GM12891 (cell line): ENCODE results near the gene GJC3.

Source experiments
- POLR2A ChIP-seq: IDR thresholded peaks from 2 replicates; pipeline ENCODE4 v1.6.1; 2011; ENCODE audit warnings: low read depth, low read length, control low read depth
- POLR2AphosphoS5 ChIP-seq: IDR thresholded peaks from 2 replicates; pipeline ENCODE4 v1.6.1; 2011; ENCODE audit warnings: low read depth, low read length, control low read depth
- TAF1 ChIP-seq: IDR thresholded peaks from 2 replicates; pipeline ENCODE4 v1.6.1; 2011; ENCODE audit warnings: low read depth, low read length, control low read depth

- no peak for TF ChIP-seq POLR2A
- TF ChIP-seq POLR2AphosphoS5 = no peak
- no peak for TF ChIP-seq TAF1
Observed at GRCh38 chr7:99923200-99923599, 6.2 kb downstream of the GJC3 start.
